IPS DF 4.7 (cell line): ENCODE data around the gene RNPEPL1.

Experiments
- DNase-seq: peaks from one replicate; pipeline ENCODE4 v3.0.0-alpha.2; 2013; ENCODE audit warnings: low spot score; ENCODE audit errors: extremely low read depth

RNPEPL1 gene

GRCh38 chr2:240576436-240577205 lies 8.3 kb downstream of the RNPEPL1 start:
- DNase-seq = no peak

DNA sequence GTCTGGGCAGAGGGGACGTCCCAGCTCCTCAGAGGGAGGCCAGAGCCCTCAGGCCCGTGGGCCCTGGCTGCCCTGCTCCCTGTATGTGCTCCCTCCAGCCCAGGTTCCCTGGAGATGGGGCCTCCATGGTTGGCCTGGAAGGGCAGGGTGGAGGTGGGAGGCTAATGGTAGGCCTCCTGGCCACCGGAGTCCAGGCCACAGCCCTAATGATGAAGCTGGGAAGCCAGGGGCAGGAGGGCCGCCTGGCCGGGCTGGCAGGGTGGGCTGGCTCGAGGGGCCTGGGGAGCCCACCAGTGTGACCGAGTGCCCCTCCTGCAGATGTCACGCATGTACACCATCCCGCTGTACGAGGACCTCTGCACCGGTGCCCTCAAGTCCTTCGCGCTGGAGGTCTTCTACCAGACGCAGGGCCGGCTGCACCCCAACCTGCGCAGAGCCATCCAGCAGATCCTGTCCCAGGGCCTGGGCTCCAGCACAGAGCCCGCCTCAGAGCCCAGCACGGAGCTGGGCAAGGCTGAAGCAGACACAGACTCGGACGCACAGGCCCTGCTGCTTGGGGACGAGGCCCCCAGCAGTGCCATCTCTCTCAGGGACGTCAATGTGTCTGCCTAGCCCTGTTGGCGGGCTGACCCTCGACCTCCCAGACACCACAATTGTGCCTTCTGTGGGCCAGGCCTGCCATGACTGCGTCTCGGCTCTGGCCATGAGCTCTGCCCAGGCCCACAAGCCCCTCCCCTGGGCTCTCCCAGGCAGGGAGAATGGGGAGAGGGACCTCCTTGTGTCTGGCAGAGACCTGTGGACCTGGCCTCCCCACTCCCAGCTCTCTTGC lies 9.2 kb downstream of the RNPEPL1 start:
- DNase-seq = no peak

DNA sequence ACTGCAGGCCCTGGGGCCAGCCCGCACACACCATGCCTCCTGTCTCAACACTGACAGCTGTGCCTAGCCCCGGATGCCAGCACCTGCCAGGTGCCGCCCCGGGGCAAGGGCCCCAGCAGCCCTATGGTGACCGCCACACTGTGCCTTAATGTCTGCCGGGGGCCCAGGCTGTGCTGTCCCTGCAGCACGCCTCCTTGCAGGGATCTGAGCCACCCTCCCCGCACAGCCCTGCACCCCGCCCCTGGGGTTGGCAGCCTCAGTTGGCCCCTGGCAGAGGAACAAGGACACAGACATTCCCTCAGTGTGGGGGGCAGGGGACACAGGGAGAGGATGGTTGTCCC lies 9.8 kb downstream of the RNPEPL1 start:
- DNase-seq = no peak

GRCh38 chr2:240578488-240578887 lies 10.2 kb downstream of the RNPEPL1 start:
- no peak for DNase-seq

- DNase-seq = no peak
These were observed 10.9 kb downstream of the RNPEPL1 start for GRCh38 chr2:240579071-240579762.

- no peak for DNase-seq
These were observed 11.7 kb downstream of the RNPEPL1 start for GRCh38 chr2:240579771-240580614.

GRCh38 chr2:240581811-240582210 lies 13.5 kb downstream of the RNPEPL1 start:
- DNase-seq = no peak

- DNase-seq = no peak
These were observed 14.5 kb downstream of the RNPEPL1 start for GRCh38 chr2:240582781-240583180.

DNA sequence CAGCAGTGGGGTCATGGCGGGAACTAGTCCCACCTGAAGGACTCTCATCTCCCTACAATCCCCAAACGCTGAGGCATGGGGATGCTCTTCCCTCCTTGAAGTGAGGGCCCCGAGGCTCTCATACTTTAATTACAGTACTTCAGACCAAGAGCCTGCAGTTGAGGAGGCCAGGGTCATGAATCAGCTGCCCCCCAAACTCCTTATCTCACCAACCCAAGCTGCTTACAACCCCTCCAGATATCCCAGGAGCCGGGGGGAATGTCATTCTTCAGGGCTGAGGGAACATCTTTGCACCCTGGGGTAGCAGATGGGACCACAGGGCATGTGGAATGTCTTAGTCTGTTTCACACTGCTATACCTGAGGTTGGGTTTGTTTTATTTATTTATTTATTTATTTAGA lies 15.5 kb downstream of the RNPEPL1 start:
- no peak for DNase-seq

DNA sequence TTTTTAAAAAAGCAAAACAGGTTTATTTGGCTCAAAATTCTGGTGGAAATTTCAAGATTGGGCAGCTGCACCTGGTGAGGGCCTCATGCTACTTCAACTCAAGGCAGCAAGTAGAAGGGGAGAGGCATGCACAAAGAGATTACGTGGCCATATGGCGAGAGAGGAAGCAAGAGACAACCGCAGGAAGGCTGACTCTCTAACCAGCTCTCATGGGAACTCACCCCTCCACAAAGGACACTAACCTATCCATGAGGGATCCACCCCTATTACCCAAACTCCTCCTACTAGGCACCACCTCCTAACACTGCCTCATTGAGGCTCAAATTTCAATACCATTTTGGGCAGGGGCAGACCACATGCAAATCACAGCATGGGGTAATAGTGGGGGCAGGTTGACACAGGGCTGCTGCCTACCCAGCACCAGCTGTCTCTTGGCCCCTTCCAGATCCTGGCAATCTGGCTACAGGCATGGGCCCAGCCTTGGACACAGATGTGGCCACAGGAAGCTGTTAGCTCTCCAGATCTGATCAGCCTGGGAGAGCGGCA lies 16.3 kb downstream of the RNPEPL1 start:
- no peak for DNase-seq

GRCh38 chr2:240585101-240585500 lies 16.8 kb downstream of the RNPEPL1 start:
- no peak for DNase-seq

DNA sequence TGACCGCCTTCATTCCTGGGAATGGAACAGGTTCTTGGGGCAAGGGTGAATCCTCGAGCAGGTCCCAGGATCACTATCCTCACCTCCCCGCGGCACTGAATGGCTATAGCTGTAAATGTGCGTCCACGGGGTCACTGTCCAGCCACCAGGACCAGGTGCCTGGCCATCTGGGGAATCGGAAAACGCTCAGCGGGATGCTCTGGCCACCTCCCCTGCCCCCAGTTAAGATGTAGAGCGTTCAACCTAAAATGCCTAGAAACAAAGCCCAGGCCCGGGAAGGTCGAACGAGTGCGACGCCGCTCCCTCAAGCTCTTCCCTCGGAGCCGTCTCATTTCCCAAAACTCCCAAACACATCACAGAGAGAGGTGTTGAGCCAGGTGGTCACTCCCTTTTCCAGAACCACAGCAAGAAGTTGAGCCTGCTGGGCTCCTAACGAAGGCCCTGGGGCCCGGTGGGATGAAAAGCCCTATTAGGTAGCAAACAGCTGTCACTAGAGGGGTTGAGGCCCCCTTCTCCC lies 17.5 kb downstream of the RNPEPL1 start:
- no peak for DNase-seq

DNA sequence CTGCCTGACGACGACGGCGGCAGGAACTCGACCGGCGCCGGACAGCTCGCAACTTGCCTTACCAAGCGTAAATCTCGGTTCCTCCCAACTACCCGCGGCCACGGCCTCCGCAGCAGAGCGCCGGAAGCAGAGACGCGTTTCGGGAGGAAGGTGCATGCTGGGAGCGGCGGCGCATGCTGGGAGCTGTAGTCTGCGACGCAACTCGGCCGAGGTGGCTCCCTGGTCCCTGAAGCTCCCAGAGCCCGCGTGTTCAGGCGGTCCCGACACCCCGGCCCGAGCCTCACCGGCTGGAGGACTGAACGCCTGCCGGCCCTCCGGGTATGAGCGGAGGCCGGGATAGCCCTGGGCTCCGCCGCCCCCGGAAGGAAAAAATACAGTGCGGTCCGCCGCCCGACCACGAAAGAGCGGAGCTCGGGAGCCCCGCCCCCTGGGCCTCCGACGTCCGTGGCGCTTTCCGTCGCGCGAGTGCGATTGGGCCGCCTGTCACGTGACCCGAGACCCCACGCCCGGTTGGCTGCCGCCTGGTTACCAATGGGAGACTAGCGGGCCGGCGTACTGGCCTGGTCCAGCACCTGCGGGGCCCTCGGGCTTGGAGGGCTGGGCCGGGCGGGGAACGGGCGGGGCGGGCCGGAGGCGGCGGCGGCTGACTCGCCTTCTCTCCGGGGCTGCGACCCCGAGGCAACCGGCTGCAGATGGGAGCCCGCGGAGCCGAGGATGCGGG lies 18.1 kb downstream of the RNPEPL1 start, which contains the start of gene CAPN10:
Gene CAPN10, plus strand, starts transcription at position 537 of the 721 bp plus-strand sequence. Its CDS starts 178 bp downstream, at position 715.
- DNase-seq = peak; percentile 75

- no peak for DNase-seq
These were observed 18.9 kb downstream of the RNPEPL1 start for GRCh38 chr2:240586919-240587800.

DNA sequence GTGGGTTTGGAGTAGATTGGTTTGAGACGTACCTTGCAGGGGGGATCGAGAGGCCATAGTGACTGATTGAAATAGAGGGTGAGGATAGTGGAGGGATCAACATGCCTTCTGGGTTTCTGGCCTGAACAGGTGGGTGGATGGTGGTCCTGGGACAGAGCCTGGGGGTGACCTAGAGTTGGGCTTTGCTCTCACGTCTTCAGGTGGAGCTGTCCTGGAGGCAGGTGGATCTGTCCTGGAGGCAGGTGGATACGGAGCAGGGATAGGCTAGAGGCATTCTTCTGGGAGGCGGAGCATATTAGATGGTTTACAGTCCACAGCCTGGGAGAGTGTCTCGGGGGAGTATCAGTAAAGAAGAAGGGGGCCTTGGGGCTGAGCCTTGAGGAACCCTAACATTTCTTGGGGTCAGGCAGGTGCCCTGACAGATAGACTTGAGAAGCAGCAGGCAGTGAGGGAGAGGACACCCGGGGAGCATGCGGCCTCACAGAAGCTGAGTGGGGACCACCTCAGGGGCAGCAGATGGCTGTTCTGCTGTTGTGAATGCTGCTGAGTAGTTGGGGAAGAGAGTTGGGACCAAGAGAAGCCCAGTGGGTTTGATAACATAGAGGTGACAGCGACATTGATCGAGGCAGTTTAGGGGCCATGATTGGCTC lies 19.8 kb downstream of the RNPEPL1 start:
- no peak for DNase-seq

DNA sequence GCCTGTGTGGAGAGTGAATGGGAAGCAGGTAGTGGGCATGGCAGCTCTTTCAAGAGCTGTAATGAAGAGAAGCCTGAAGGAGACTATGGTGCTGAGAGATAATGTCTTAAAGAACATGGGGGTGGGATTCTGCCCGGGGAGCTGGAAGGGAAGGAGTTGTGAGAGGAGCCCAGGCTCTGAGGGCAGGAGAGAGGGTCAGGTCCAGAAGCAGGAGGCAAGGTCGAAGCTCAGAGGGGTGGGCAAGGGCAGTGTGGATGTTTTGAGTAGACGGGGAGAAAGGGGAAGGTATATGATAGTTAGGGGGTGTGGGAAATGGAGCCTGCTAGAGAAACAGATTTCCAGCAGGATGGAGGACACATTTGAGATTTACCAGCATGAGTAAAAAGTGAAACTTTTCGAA lies 20.4 kb downstream of the RNPEPL1 start:
- DNase-seq = no peak

DNA sequence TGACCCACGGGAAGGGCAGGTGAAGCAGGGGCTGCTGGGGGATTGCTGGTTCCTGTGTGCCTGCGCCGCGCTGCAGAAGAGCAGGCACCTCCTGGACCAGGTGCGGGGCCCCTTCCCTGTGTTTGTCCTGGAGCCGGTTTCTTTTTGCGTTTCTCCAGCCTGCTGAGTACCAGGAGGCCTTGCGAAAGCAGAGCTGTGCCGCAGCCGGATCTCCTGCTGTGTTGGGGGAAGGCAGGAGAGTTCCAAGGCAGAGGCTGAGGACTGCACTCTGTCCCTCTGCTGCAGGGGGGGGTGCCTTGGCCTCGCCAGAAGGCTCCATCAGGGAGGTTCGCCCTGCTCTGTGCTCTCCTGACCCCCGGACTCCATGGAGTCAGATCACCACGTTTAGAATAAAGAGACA lies 21.1 kb downstream of the RNPEPL1 start:
- DNase-seq = no peak

DNA sequence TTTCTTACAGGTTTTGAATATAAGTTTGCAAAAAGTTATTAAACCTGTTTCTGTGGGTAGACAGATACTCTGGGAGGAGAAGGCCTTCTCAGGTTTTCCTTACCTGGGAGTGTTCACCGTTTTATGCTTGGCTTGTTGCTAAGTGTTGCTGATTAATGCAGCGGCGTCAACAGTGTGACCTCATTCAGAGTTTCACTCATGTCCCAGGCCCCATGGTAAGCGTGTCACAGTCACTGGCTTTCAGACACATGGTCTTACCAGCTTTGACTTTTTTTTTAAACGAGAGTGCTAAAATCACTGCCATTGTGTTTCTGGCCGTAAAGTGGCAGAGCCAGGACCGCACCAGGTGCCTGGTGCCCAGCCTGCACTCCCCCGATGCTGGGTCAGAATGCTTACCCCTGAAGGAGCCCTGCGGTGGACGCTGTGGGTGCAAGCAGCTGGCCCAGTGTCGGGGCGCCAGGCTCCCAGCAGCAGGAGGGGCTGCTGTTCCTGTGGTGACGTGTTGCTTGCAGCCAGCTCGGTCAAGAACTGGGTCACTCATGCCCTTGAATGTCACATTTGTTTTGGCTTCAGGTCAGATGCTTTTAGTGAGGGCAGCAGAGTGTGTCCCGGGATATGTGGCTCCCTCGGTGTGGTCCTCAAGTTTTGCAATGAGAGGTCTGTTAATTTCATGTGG lies 21.7 kb downstream of the RNPEPL1 start:
- DNase-seq = no peak
